Endothelial cell of coronary artery (primary cell): ENCODE data around the gene CSNK1G2. TPM values are rescaled to one million over a fixed set of nuclear protein-coding genes. Genes with fewer than 3 reads are reported as not detected.

ENCODE experiments used
- total RNA-seq: library from RNA; depleted of rRNA; stranded (reverse); fragments of >200 nt; gene quantifications from 2 replicates; pipeline ENCODE4 v1.2.3, GENCODE V29; 2014

The CSNK1G2 gene
- 72.8 and 76.8 TPM in 2 replicates for total RNA-seq

GRCh38 chr19:1941146-1942077 lies at the start of gene CSNK1G2:
CSNK1G2 (plus strand) TSS chr19:1941172; CDS start chr19:1969773, 28,601 bp downstream.

GRCh38 chr19:1905110-1905862 lies 35.7 kb upstream of the CSNK1G2 start, which contains the start of the genes ADAT3 and SCAMP4:
ADAT3 (plus strand) TSS chr19:1905399; CDS start chr19:1912048, 6,649 bp downstream.
SCAMP4 (plus strand) TSS chr19:1905399; CDS start chr19:1915020, 9,621 bp downstream.

GRCh38 chr19:2015608-2015950 lies 74.6 kb downstream of the CSNK1G2 start, which contains the start of gene BTBD2:
BTBD2 (minus strand) TSS chr19:2015714; CDS start chr19:2015703, 11 bp downstream.

Other genes with a start within 250 kb of the CSNK1G2 start
- not detected in 2 replicates for gene ONECUT3, start 187.7 kb upstream of the CSNK1G2 start, total RNA-seq
- 1.2 and 1.8 TPM in 2 replicates for gene ATP8B3, start 128.9 kb upstream of the CSNK1G2 start, total RNA-seq
- 4.4 and 8.0 TPM in 2 replicates for gene REXO1, start 92.7 kb upstream of the CSNK1G2 start, total RNA-seq
- gene KLF16, start 77.6 kb upstream of the CSNK1G2 start, total RNA-seq: 5.8 and 6.8 TPM in 2 replicates
- 134 and 138 TPM in 2 replicates for gene ABHD17A, start 55.7 kb upstream of the CSNK1G2 start, total RNA-seq
- gene ADAT3, start 35.8 kb upstream of the CSNK1G2 start, total RNA-seq: 1.5 and 2.4 TPM in 2 replicates
- 18.0 and 29.7 TPM in 2 replicates for gene SCAMP4, start 35.8 kb upstream of the CSNK1G2 start, total RNA-seq
- 44.5 and 79.0 TPM in 2 replicates for gene BTBD2, start 74.5 kb downstream of the CSNK1G2 start, total RNA-seq
- 76.0 and 203 TPM in 2 replicates for gene MKNK2, start 110.1 kb downstream of the CSNK1G2 start, total RNA-seq
- 16.4 and 23.9 TPM in 2 replicates for gene MOB3A, start 155.2 kb downstream of the CSNK1G2 start, total RNA-seq
- gene IZUMO4, start 155.7 kb downstream of the CSNK1G2 start, total RNA-seq: 0.81 and 0.85 TPM in 2 replicates
- gene AP3D1, start 210.4 kb downstream of the CSNK1G2 start, total RNA-seq: 93.7 and 101 TPM in 2 replicates
- gene DOT1L, start 222.8 kb downstream of the CSNK1G2 start, total RNA-seq: 4.1 and 5.6 TPM in 2 replicates